HG03039 (cell line): ENCODE measurements around the gene SRRT.
"Not testable (repeated sequence)": the region's sequence is repeated elsewhere in the genome, so short reads cannot be mapped to it uniquely, and the experiment has no call there.

ENCODE experiments used
- ATAC-seq: cut with Tn5 transposase; IDR thresholded peaks from one replicate; pipeline ENCODE4 v1.9.1; 2021; ENCODE audit warnings: mild to moderate bottlenecking, moderate library complexity; ENCODE audit not compliant: unreplicated experiment

SRRT gene

DNA sequence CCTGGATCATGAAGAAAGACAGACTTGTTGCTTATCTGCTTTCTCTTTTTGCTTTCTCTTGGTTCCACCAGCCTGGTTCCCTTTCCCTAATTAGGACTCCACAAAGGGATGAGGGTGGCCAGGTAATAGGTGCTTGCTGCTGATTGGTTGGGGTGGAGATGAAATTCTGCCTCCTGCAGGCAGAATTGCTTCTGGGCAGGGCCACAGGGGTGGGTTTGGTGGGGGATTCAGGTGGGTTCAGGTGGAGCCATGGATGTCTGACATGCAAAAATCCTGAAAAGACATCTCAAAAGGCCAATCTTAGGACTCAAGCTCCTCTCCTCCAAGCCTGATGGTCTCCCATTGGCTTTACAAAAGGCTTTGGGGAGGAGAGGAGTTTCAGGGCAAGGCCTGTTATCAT lies 46.1 kb downstream of the SRRT start:
- ATAC-seq: no peak

DNA sequence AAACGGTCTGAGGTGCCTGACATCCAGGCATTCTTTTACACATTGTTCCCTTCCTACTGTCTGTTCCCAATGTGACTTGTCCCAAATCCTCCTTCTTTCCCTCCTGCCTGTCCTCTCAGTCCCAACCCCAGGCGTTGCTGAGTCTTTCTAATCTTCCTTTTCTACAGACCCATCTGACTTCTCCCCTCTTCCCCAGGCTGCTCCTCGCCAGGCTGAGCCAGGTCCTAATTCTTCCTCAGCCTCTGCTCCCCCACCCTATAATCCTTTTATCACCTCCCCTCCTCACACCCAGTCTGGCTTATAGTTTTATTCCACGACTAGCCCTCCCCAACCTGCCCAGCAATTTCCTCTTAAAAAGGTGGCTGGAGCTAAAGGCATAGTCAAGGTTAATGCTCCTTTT lies 48.7 kb downstream of the SRRT start:
- not testable (repeated sequence) for ATAC-seq

DNA sequence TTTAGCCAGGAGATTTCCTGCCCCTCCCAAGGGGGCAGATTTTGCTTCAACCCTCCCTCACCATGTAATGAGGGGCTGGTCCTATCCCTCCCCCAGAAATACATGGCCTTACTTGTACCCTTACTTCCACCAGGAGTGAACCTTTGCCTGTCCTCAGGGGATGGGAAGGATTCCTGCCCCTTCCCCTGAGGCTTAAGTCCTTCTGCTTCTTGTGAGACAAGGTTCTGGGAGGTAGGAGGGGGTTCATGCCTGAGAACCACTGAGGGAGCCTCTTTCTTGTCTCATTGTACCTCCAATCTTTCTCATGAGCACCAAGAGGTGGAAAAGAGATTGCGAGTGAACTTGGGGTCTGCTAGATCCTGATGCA lies 54.9 kb downstream of the SRRT start:
- no peak for ATAC-seq

DNA sequence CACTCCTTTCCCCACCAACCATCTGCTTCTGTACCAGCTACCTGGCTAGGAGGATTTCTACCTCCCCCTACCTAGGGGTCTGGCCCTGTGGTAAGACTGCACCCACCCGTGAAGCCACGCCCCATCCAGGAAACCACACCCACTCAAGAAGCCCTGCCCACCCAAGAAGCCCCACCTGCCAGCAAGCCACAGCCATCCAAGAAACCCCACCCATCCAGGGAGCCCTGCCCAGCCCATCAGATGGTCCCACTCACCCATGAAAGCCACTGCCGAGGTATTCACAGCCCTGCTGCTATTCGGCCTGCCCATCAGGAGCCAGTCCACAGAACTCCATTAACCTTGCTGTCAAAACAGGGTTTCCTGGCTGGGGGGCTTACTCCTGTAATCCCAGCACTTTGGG lies 58.8 kb downstream of the SRRT start:
- ATAC-seq: no peak

DNA sequence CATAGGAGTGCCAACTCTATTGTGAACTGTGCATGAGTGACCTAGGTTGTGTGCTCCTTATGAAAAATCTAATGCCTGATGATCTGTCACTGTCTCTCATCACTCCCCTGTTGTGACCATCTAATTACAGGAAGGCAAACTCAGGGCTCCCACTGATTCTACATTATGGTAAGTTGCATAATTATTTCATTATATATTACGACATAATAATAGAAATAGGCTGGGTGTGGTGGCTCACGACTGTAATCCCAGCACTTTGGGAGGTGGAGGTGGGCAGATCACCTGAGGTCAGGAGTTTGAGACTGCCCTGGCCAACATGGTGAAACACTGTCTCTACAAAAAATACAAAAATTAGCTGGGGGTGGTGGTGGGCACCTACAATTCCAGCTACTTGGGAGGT lies 60.5 kb downstream of the SRRT start:
- not testable (repeated sequence) for ATAC-seq

DNA sequence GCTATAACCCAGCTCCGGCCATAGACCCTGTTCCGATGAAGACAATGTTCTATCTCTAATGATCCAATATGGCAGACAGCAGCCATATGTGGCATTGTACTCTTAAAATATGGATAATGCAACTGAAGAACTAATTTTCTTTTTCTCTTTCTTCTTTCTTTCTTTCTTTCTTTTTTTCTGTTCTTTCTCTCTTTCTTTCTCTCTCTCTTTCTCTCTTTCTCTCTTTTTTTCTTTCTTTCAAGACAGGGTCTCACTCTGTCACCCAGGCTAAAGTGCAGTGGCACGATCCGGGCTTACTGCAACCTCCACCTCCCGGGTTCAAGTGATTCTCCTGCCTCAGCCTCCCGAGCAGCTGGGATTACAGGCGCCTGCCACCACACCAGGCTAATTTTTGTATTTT lies 61.3 kb downstream of the SRRT start:
- ATAC-seq: not testable (repeated sequence)
